ENCODE measurements around the gene PIBF1. TPM values are rescaled to one million over a fixed set of nuclear protein-coding genes. Genes with fewer than 3 reads are reported as not detected.

Gene PIBF1
- polyA plus RNA-seq, 3 donors = 3.3 to 8.0 (median 4.7) TPM

DNA sequence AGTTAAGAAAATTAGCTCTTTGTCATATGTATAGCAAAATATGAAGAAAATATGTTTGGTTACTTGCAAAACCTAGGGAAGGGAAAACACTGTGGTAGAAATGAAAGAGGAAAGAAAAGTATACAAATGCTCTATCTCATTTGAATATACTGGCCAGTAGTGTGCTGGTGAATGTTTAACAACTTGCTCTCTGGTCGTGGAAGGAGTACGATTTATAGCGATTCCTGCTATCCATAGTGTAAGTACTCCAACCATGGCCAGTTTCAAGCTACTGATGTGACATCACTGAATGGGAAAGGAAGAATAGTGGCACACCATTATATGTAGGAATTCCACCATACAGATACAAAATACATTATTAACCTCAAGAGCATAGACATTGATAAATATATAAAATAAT, 44.9 kb upstream of the PIBF1 start:
- Histone ChIP-seq H3K4me2 (replicated peaks; ENCODE audit: extremely low read depth, low read length, poor library complexity, severe bottlenecking) (no peak overlapping the region), H3K36me3 (replicated peaks in 1 of 2; ENCODE audit: control insufficient read depth in 1 of 2, insufficient read depth in 2 of 2, low read length in 2 of 2) (peaks cover 49 to 93% of the 10 kb centered on the region in 2 donors), H3K4me1 (ENCODE audit: control insufficient read depth in 1 of 2, insufficient read depth in 2 of 2, low read length in 2 of 2) (no peaks in the 10 kb centered on the region), H3K9me3 (replicated peaks in 1 of 2; ENCODE audit: control insufficient read depth in 1 of 2, insufficient read depth in 1 of 2, low read length in 2 of 2) (no peaks in the 10 kb centered on the region), H3K27me3 (ENCODE audit: control insufficient read depth in 2 of 2, insufficient read depth in 2 of 2, low read length in 2 of 2) (no peaks in the 10 kb centered on the region), H3K4me3 (replicated peaks in 1 of 3; ENCODE audit: low read depth in 2 of 3, low read length in 3 of 3) (no peak overlapping the region), H4K20me1 (ENCODE audit: insufficient read depth, low read length) (no peaks in the 10 kb centered on the region), H3K79me2 (ENCODE audit: insufficient read depth, low read length) (peaks cover 62% of the 10 kb centered on the region), H2AFZ (ENCODE audit: insufficient read depth, low read depth, low read length, poor library complexity, severe bottlenecking) (no peak overlapping the region), H3K9ac (ENCODE audit: insufficient read depth, low read length, poor library complexity, severe bottlenecking) (no peak overlapping the region), H3K27ac (ENCODE audit: low read depth in 1 of 2, low read length in 2 of 2) (no peak overlapping the region)
- no peak for DNase-seq
- H3K27ac Mint-ChIP-seq = no peak overlapping the region
- TF ChIP-seq, protein P1, sequence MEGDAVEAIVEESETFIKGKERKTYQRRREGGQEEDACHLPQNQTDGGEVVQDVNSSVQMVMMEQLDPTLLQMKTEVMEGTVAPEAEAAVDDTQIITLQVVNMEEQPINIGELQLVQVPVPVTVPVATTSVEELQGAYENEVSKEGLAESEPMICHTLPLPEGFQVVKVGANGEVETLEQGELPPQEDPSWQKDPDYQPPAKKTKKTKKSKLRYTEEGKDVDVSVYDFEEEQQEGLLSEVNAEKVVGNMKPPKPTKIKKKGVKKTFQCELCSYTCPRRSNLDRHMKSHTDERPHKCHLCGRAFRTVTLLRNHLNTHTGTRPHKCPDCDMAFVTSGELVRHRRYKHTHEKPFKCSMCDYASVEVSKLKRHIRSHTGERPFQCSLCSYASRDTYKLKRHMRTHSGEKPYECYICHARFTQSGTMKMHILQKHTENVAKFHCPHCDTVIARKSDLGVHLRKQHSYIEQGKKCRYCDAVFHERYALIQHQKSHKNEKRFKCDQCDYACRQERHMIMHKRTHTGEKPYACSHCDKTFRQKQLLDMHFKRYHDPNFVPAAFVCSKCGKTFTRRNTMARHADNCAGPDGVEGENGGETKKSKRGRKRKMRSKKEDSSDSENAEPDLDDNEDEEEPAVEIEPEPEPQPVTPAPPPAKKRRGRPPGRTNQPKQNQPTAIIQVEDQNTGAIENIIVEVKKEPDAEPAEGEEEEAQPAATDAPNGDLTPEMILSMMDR (IDR thresholded peaks at IDR 0.05) = no peak
- no peaks in the 10 kb centered on the region for H3K9me3 Mint-ChIP-seq
- H3K36me3 Mint-ChIP-seq = peaks cover 54 to 64% of the 10 kb centered on the region in 2 donors
- no peak overlapping the region for H3K4me3 Mint-ChIP-seq
- H3K27me3 Mint-ChIP-seq (ENCODE audit: low read depth in 3 of 3) = no peaks in the 10 kb centered on the region
- no CpG with 5 or more reads among the region's 3 CpGs for WGBS (ENCODE audit: insufficient coverage)
- H3K4me1 Mint-ChIP-seq = no peaks in the 10 kb centered on the region
- intact Hi-C loops (cut with micrococcal nuclease) = no loop called here

DNA sequence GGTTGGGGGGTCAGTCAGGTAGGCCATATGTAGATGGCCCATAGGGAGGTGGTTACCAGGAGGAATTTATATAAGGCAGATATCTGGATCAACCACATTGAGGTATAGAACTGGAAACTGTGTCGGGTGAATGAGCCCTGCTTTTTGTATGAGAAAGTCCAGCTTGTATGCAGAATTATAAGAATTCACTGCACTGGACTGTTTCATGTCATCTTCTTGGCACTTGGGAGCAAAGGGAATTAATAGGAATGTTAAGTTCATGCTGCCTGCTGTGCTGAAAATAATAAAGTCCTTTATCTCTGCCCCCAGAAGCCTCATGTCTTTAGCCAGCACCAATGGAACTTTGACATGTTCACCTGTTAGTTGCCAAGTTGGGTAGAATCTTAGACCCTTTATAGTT, 41.9 kb upstream of the PIBF1 start:
- Mint-ChIP-seq H3K4me1 (no peaks in the 10 kb centered on the region), H3K27me3 (ENCODE audit: low read depth in 3 of 3) (no peaks in the 10 kb centered on the region), H3K9me3 (no peaks in the 10 kb centered on the region), H3K27ac (peak overlapping the region in 2 of 7 donors; percentile 4 to 63), H3K36me3 (peaks cover 60 to 61% of the 10 kb centered on the region in 2 donors), H3K4me3 (no peak overlapping the region)
- no peaks in the 10 kb centered on the region for H4K20me1 ChIP-seq (ENCODE audit: insufficient read depth, low read length)
- no peak overlapping the region for H3K9ac ChIP-seq (ENCODE audit: insufficient read depth, low read length, poor library complexity, severe bottlenecking)
- WGBS (ENCODE audit: insufficient coverage) = 33% methylated on average over 1 of the region's 1 CpG
- H3K4me3 ChIP-seq (replicated peaks in 1 of 3; ENCODE audit: low read depth in 2 of 3, low read length in 3 of 3) = no peak overlapping the region
- no peaks in the 10 kb centered on the region for H3K4me1 ChIP-seq (ENCODE audit: control insufficient read depth in 1 of 2, insufficient read depth in 2 of 2, low read length in 2 of 2)
- H3K36me3 ChIP-seq (replicated peaks in 1 of 2; ENCODE audit: control insufficient read depth in 1 of 2, insufficient read depth in 2 of 2, low read length in 2 of 2) = peaks cover 62 to 95% of the 10 kb centered on the region in 2 donors
- DNase-seq = no peak
- intact Hi-C loops (cut with micrococcal nuclease) = no loop called here
- no peak overlapping the region for H2AFZ ChIP-seq (ENCODE audit: insufficient read depth, low read depth, low read length, poor library complexity, severe bottlenecking)
- peaks cover 45% of the 10 kb centered on the region for H3K79me2 ChIP-seq (ENCODE audit: insufficient read depth, low read length)
- no peak overlapping the region for H3K27ac ChIP-seq (ENCODE audit: low read depth in 1 of 2, low read length in 2 of 2)
- H3K4me2 ChIP-seq (replicated peaks; ENCODE audit: extremely low read depth, low read length, poor library complexity, severe bottlenecking) = no peak overlapping the region
- TF ChIP-seq, protein P1 (IDR thresholded peaks at IDR 0.05) = no peak
- H3K27me3 ChIP-seq (ENCODE audit: control insufficient read depth in 2 of 2, insufficient read depth in 2 of 2, low read length in 2 of 2) = no peaks in the 10 kb centered on the region
- H3K9me3 ChIP-seq (replicated peaks in 1 of 2; ENCODE audit: control insufficient read depth in 1 of 2, insufficient read depth in 1 of 2, low read length in 2 of 2) = no peaks in the 10 kb centered on the region

All from CD14-positive monocyte (primary cell).